Colonic mucosa (tissue), 4 donors: ENCODE results near the gene RAD51AP1. TPM values are rescaled to one million over a fixed set of nuclear protein-coding genes. Genes with fewer than 3 reads are reported as not detected.
A peak's percentile ranks its signal among the peaks of the same experiment; 100 is the strongest.

Experiments used
- DNase-seq: peaks from one replicate; pipeline ENCODE4 v3.0.0-alpha.2; 2020
- H3K27ac ChIP-seq: fragments of 200-600 bp; one replicate; pipeline ENCODE4 v1.8.0; 2021
- H3K27me3 ChIP-seq: fragments of 200-600 bp; one replicate; pipeline ENCODE4 v1.8.0; 2021
- H3K36me3 ChIP-seq: fragments of 200-600 bp; one replicate; pipeline ENCODE4 v1.8.0; 2021
- H3K4me1 ChIP-seq: fragments of 200-600 bp; one replicate; pipeline ENCODE4 v1.8.0; 2021; ENCODE audit warnings: mild to moderate bottlenecking
- H3K4me3 ChIP-seq: fragments of 200-600 bp; one replicate; pipeline ENCODE4 v1.8.0; 2021
- H3K9ac ChIP-seq, 2 donors: one replicate each; pipeline ENCODE4 v1.7.0; 2013; ENCODE audit warnings: control low read depth in 2 of 2, low read depth in 2 of 2, low read length in 2 of 2
- H3K9me3 ChIP-seq: fragments of 200-600 bp; one replicate; pipeline ENCODE4 v1.8.0; 2021
- CTCF ChIP-seq: fragments of 200-600 bp; IDR thresholded peaks from one replicate; pipeline ENCODE4 v1.8.0; 2022; ENCODE audit warnings: antibody characterized with exemption, mild to moderate bottlenecking
- intact Hi-C: fragments of 100-400 bp; cut with DNase I; formaldehyde crosslinking; loops from one replicate; pipeline ENCODE4 v1.14.1; 2022
- total RNA-seq, 2 donors: library from RNA; stranded (reverse); fragmentation: NEBNext Ultra II Directional in 1 of 2; extraction: Animal tissue kit (Norgen Biotek cat#: 25700) in 1 of 2; gene quantifications; one replicate each; pipeline ENCODE4 v1.2.1, GENCODE V29; 2021
- donor health status: healthy.
- donor health status: DM: no; HTN: no; CAD: no.
- donor health status: DM: no; HTN: no; CAD: no.

The RAD51AP1 gene
- total RNA-seq, 2 donors from 2014 or later, result 6.6 to 22.3 TPM

GRCh38 chr12:4562034-4562657 is 23.5 kb downstream of the RAD51AP1 start, which contains the start of gene DYRK4:
Gene DYRK4, plus strand, starts transcription at chr12:4562208. Its CDS starts 38 bp downstream, at chr12:4562246.
- intact Hi-C loops, result no loop called here
- Histone ChIP-seq H3K36me3 (no peaks in the 10 kb centered on the region), H3K4me1 (peaks cover 6% of the 10 kb centered on the region), H3K9ac (peak within 1 kb of the TSS in 1 of 2 donors; percentile 51), H3K9me3 (no peaks in the 10 kb centered on the region), H3K27me3 (no peaks in the 10 kb centered on the region), H3K4me3 (peak within 1 kb of the TSS; percentile 26), H3K27ac (no peak within 1 kb of the TSS)
- TF ChIP-seq CTCF, result no peak
- peak; percentile 96 for DNase-seq

GRCh38 chr12:4563336-4563735 is 24.6 kb downstream of the RAD51AP1 start:
- Histone ChIP-seq H3K9me3 (no peaks in the 10 kb centered on the region), H3K4me1 (peaks cover 6% of the 10 kb centered on the region), H3K9ac (no peak overlapping the region), H3K27ac (no peak overlapping the region), H3K36me3 (no peaks in the 10 kb centered on the region), H3K4me3 (no peak overlapping the region), H3K27me3 (no peaks in the 10 kb centered on the region)
- intact Hi-C loops, result no loop called here
- no peak for TF ChIP-seq CTCF
- DNase-seq, result no peak

GRCh38 chr12:4564818-4565217 is 26.1 kb downstream of the RAD51AP1 start:
- Histone ChIP-seq H3K36me3 (no peaks in the 10 kb centered on the region), H3K27me3 (no peaks in the 10 kb centered on the region), H3K4me3 (no peak overlapping the region), H3K4me1 (peaks cover 6% of the 10 kb centered on the region), H3K9me3 (no peaks in the 10 kb centered on the region), H3K27ac (peak overlapping the region; percentile 2), H3K9ac (no peak overlapping the region)
- no peak for TF ChIP-seq CTCF
- no peak for DNase-seq
- intact Hi-C loops, result no loop called here

- no peaks in the 10 kb centered on the region for H3K27me3 ChIP-seq
- H3K4me3 ChIP-seq, result no peak overlapping the region
- peaks cover 6% of the 10 kb centered on the region for H3K4me1 ChIP-seq
- intact Hi-C loops, result no loop called here
- H3K36me3 ChIP-seq, result no peaks in the 10 kb centered on the region
- no peaks in the 10 kb centered on the region for H3K9me3 ChIP-seq
- no peak for TF ChIP-seq CTCF
- H3K27ac ChIP-seq, result no peak overlapping the region
- DNase-seq, result no peak
- no peak overlapping the region for H3K9ac ChIP-seq
These were observed 27.8 kb downstream of the RAD51AP1 start for GRCh38 chr12:4566474-4566873.

GRCh38 chr12:4567073-4567881 is 28.6 kb downstream of the RAD51AP1 start:
- no peak for TF ChIP-seq CTCF
- Histone ChIP-seq H3K4me1 (peaks cover 3% of the 10 kb centered on the region), H3K27me3 (no peaks in the 10 kb centered on the region), H3K9ac (no peak overlapping the region), H3K9me3 (no peaks in the 10 kb centered on the region), H3K4me3 (no peak overlapping the region), H3K27ac (peak overlapping the region; percentile 16), H3K36me3 (no peaks in the 10 kb centered on the region)
- intact Hi-C loops, result no loop called here
- DNase-seq, result no peak
